ENCODE results near the gene TWF2. TPM values are rescaled to one million over a fixed set of nuclear protein-coding genes. Genes with fewer than 3 reads are reported as not detected.

The TWF2 gene
- total and polyA plus RNA-seq, 9 of the 15 experiments (the other 6 are each of a cell fraction or from before 2014, with no cell fraction given): 0.11 to 61.9 (median 29.7) TPM

- TF ChIP-seq ZNF384 (IDR thresholded peaks at IDR 0.05; ENCODE audit: low read depth, low read length) (peak; percentile 19; the same call in 1 of the 2 replicates), MIER1 (IDR thresholded peaks at IDR 0.05; ENCODE audit: low read depth) (no peak), KLF10 (CRISPR knock-in tag; IDR thresholded peaks at IDR 0.05) (no peak), ATF4 (CRISPR knock-in tag; IDR thresholded peaks at IDR 0.05) (peak; percentile 68), MCM7 (IDR thresholded peaks at IDR 0.05) (no peak), SMAD2 (IDR thresholded peaks at IDR 0.05; ENCODE audit: low read depth, low read length) (no peak), PRDM10 (IDR thresholded peaks at IDR 0.05; ENCODE audit: partially characterized antibody) (no peak), EGR1 (conservative IDR thresholded peaks at IDR 0.05) (no peak), SRF (CRISPR knock-in tag; IDR thresholded peaks at IDR 0.05) (peak in 1 of 2 experiments; percentile 89; a peak in 2 of 4 replicates), MXD1 (CRISPR knock-in tag; IDR thresholded peaks at IDR 0.05; ENCODE audit: borderline replicate concordance, poor library complexity, severe bottlenecking) (no peak), CBX1 (IDR thresholded peaks at IDR 0.05; ENCODE audit: low read depth) (no peak), RUNX1 (IDR thresholded peaks at IDR 0.05; ENCODE audit: low read depth) (no peak), JUN (IDR thresholded peaks at IDR 0.05; ENCODE audit: borderline replicate concordance, low read depth, low read length) (0 out of 2 replicates have a peak, but pooled peaks have one; percentile 22), JUN (CRISPR knock-in tag; IDR thresholded peaks at IDR 0.05; ENCODE audit: borderline replicate concordance) (no peak), ZFX (CRISPR knock-in tag; IDR thresholded peaks at IDR 0.05) (no peak), TBP (optimal IDR thresholded peaks at IDR 0.05; ENCODE audit: low read depth, low read length) (no peak), HOMEZ (CRISPR knock-in tag; IDR thresholded peaks at IDR 0.05) (no peak), CTBP1 (IDR thresholded peaks at IDR 0.05; ENCODE audit: borderline replicate concordance) (0 out of 2 replicates have a peak, but pooled peaks have one; percentile 19), ESRRB (CRISPR knock-in tag; IDR thresholded peaks at IDR 0.05; ENCODE audit: borderline replicate concordance) (no peak), FOXA3 (CRISPR knock-in tag; conservative IDR thresholded peaks at IDR 0.05 in 1 of 2, IDR thresholded peaks at IDR 0.05 in 1 of 2) (peak in 1 of 2 experiments; percentile 95; a peak in 2 of 4 replicates), YBX1 (IDR thresholded peaks at IDR 0.05) (no peak), RBM15 (IDR thresholded peaks at IDR 0.05; ENCODE audit: insufficient read depth, low read length) (no peak)
Observed at GRCh38 chr3:52210550-52211046, 28.4 kb downstream of the TWF2 start (continued).

Measured in K562 (cell line).